Right atrium auricular region (tissue), 2 donors: Measurements from ENCODE around the gene STXBP5L. TPM values are rescaled to one million over a fixed set of nuclear protein-coding genes. Genes with fewer than 3 reads are reported as not detected.

Experiments used
- DNase-seq: peaks from one replicate; pipeline ENCODE4 v3.0.0-alpha.2; 2019; ENCODE audit warnings: low spot score
- H3K27ac ChIP-seq, 2 donors: fragments of 200-600 bp; sonication (generic); 1 replicate in 1 of 2; 2 replicates in 1 of 2; pipeline ENCODE4 v1.5.1; 2016 to 2019
- H3K27me3 ChIP-seq, 2 donors: fragments of 200-600 bp; sonication (generic); one replicate each; pipeline versions ENCODE4 v1.5.1 to v1.6.0; 2017 to 2019
- H3K36me3 ChIP-seq: fragments of 200-600 bp; sonication (generic); one replicate; pipeline ENCODE4 v1.5.1; 2016
- H3K4me1 ChIP-seq, 2 donors: fragments of 200-600 bp; sonication (generic); one replicate each; pipeline versions ENCODE4 v1.5.1 to v1.6.0; 2017 to 2019
- H3K4me3 ChIP-seq, 2 donors: fragments of 200-600 bp; sonication (generic); 1 replicate in 1 of 2; 2 replicates in 1 of 2; pipeline ENCODE4 v1.5.1; 2017 to 2019; ENCODE audit warnings: mild to moderate bottlenecking in 1 of 2, moderate library complexity in 1 of 2
- H3K9me3 ChIP-seq, 2 donors: fragments of 200-600 bp; sonication (generic); one replicate each; pipeline ENCODE4 v1.5.1; 2019
- total RNA-seq, 2 donors: library from RNA; depleted of rRNA; stranded (reverse); fragments of >200 nt; gene quantifications; one replicate each; pipeline ENCODE4 v1.1.0, GENCODE V29; 2016
- TF ChIP-seq, protein P1 (sequence below), 2 donors: fragments of 200-600 bp; sonication (generic); IDR thresholded peaks; one replicate each; pipeline ENCODE4 v1.5.1; 2019; ENCODE audit warnings: antibody characterized with exemption in 2 of 2

The STXBP5L gene
- total RNA-seq, 2 donors from 2014 or later = not detected

DNA sequence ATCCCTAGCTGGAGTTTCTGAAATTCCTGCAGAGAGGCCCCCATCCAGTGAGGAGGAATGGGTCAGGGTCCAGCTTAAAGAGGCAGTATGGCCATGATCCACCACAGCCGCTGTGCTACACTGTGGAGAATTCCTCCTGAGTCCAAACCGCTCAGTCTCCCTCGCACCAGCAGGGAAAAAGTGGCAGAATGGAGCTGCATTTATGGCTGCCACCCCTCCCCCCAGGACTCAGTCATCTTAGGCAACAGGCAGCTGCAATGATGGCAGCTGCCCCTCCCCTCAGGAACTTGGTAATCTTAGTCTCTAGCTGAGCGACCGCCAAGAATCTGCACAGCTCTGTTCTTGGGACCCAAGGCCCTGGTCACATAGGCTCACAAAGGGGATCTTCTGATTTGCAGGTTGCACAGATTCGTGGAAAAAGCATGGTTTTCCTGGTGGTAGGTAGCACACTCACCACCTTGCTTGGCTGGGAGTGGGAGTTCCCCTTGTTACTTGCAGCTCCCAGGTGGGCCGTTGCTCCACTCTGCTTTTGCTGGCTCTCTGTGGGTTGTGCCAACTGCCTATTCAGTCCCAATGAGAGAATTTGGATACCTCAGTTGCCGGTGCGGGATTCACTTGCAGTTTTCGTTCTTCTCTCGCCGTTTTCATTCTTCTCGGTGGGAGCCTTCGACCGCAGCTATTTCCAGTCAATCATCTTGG, 204.1 kb downstream of the STXBP5L start:
- H3K27me3 ChIP-seq = no peaks in the 10 kb centered on the region
- no peak for DNase-seq
- H3K27ac ChIP-seq = no peak overlapping the region
- no peak overlapping the region for H3K4me3 ChIP-seq
- TF ChIP-seq, protein P1, sequence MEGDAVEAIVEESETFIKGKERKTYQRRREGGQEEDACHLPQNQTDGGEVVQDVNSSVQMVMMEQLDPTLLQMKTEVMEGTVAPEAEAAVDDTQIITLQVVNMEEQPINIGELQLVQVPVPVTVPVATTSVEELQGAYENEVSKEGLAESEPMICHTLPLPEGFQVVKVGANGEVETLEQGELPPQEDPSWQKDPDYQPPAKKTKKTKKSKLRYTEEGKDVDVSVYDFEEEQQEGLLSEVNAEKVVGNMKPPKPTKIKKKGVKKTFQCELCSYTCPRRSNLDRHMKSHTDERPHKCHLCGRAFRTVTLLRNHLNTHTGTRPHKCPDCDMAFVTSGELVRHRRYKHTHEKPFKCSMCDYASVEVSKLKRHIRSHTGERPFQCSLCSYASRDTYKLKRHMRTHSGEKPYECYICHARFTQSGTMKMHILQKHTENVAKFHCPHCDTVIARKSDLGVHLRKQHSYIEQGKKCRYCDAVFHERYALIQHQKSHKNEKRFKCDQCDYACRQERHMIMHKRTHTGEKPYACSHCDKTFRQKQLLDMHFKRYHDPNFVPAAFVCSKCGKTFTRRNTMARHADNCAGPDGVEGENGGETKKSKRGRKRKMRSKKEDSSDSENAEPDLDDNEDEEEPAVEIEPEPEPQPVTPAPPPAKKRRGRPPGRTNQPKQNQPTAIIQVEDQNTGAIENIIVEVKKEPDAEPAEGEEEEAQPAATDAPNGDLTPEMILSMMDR (IDR thresholded peaks at IDR 0.05) = no peak
- no peaks in the 10 kb centered on the region for H3K36me3 ChIP-seq
- no peaks in the 10 kb centered on the region for H3K4me1 ChIP-seq
- no peaks in the 10 kb centered on the region for H3K9me3 ChIP-seq

DNA sequence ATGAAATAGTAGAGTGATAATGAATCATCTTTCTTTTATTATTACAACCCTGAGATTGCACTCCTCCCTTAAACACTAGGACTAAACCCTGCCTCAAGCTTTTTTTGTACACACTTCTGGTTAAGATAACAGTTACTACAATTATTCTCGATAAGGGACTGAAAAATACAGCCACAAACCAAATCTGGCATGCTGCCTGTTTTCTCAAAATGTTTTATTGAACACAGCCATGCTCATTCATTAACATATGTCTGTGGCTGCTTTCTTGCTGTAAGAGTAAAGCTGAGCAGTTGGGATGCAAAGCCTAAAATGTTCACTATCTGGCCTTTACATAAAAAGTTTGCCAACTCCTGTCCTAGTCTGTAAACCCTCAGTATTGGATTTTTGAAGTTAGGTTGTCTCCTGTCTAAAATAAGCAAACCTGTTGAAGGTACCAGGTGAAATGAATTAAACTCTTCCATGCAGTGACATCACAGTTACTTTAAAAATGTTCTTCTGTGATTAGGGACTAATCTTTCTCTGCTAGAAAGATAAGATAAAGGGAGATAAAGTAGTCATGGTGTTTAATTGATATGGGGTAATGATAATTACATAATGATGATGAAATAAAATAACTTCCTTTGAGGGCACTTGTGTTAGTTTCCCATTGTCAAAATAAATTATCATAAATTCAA, 218.2 kb downstream of the STXBP5L start:
- H3K27me3 ChIP-seq = no peaks in the 10 kb centered on the region
- TF ChIP-seq, protein P1 (IDR thresholded peaks at IDR 0.05) = no peak
- H3K27ac ChIP-seq = no peak overlapping the region
- no peak for DNase-seq
- H3K4me3 ChIP-seq = no peak overlapping the region
- H3K36me3 ChIP-seq = no peaks in the 10 kb centered on the region
- no peaks in the 10 kb centered on the region for H3K9me3 ChIP-seq
- H3K4me1 ChIP-seq = no peaks in the 10 kb centered on the region

DNA sequence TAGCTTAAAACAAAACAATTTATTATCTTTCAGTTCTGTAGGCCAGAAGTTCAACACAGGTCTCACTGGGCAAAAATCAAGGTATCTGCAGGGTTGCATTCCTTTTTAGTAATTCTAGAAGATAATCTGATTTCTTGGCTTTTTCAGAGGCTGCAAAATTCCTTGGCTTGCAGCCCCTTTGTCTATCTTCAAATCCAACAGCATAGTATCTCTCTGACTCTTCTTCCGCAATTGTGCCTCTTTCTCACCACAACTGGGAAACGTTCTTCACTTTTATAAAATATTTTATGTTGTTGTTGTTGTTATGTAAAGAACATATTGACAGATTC, 218.7 kb downstream of the STXBP5L start:
- H3K4me1 ChIP-seq = no peaks in the 10 kb centered on the region
- no peak overlapping the region for H3K27ac ChIP-seq
- no peaks in the 10 kb centered on the region for H3K27me3 ChIP-seq
- TF ChIP-seq, protein P1 (IDR thresholded peaks at IDR 0.05) = no peak
- DNase-seq = no peak
- H3K36me3 ChIP-seq = no peaks in the 10 kb centered on the region
- no peaks in the 10 kb centered on the region for H3K9me3 ChIP-seq
- no peak overlapping the region for H3K4me3 ChIP-seq

DNA sequence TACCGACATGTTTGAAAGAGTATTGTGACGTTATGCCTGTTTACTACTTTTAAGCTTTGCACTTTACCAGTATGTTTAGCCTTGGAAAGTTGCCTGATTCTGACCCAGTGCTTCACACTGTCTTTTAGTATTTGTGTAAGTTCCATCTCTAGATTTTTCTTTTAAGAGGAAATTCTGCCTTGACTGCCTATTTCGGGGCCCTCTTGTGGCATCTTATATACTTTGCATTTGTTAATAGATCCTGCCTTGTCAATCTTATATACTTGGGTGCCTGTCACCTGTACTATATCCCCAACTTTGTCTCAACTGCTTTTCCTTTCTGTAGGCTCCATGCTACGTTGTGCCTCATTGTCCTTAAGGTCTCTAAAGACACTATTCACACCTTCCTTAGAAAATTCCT, 244.6 kb downstream of the STXBP5L start:
- no peaks in the 10 kb centered on the region for H3K4me1 ChIP-seq
- H3K27ac ChIP-seq = no peak overlapping the region
- DNase-seq = no peak
- H3K4me3 ChIP-seq = no peak overlapping the region
- H3K9me3 ChIP-seq = peaks cover 0 to 3% of the 10 kb centered on the region in 2 donors
- H3K36me3 ChIP-seq = no peaks in the 10 kb centered on the region
- TF ChIP-seq, protein P1 (IDR thresholded peaks at IDR 0.05) = no peak
- no peaks in the 10 kb centered on the region for H3K27me3 ChIP-seq

DNA sequence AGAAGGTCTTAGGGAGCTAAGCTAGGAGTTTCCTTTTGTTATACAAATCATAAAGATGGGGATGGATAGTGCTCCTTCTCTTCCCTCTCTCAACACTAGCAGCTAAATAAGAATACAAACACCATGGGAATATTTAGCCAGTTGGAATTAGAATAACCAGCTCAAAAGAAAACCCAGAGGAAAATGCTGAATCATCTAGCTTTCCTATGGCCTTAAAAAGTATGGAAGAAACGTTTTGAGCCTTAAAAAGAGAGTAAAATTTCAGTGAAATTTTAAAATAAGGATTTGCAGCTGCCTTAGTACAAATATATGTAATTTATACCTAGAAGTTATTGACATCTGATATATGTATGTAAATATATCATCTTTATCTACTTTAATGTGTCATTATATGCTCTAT, 245.8 kb downstream of the STXBP5L start:
- peaks cover 0 to 1% of the 10 kb centered on the region in 2 donors for H3K9me3 ChIP-seq
- no peaks in the 10 kb centered on the region for H3K36me3 ChIP-seq
- no peaks in the 10 kb centered on the region for H3K27me3 ChIP-seq
- no peaks in the 10 kb centered on the region for H3K4me1 ChIP-seq
- H3K27ac ChIP-seq = no peak overlapping the region
- DNase-seq = no peak
- H3K4me3 ChIP-seq = no peak overlapping the region
- TF ChIP-seq, protein P1 (IDR thresholded peaks at IDR 0.05) = no peak
